Astrocyte of the spinal cord (primary cell): Measurements from ENCODE around the gene RUNX1.

Experiments used
- DNase-seq: peaks from one replicate; pipeline ENCODE4 v3.0.0; 2011; ENCODE audit warnings: low read depth, low spot score
- H3K4me3 ChIP-seq: 2 replicates; pipeline ENCODE4 v1.5.1; 2011; ENCODE audit warnings: low read depth, mild to moderate bottlenecking, low read length, moderate library complexity
- in situ Hi-C: cut with HindIII; loops from 2 replicates; pipeline ENCODE4 v1.10.0; 2017; ENCODE audit warnings: low sequenced_read_pairs
- TF ChIP-seq, protein P1 (sequence below): IDR thresholded peaks from 2 replicates; pipeline ENCODE4 v1.5.1; 2012; ENCODE audit warnings: low read depth, mild to moderate bottlenecking, low read length, inconsistent platforms

Gene RUNX1

DNA sequence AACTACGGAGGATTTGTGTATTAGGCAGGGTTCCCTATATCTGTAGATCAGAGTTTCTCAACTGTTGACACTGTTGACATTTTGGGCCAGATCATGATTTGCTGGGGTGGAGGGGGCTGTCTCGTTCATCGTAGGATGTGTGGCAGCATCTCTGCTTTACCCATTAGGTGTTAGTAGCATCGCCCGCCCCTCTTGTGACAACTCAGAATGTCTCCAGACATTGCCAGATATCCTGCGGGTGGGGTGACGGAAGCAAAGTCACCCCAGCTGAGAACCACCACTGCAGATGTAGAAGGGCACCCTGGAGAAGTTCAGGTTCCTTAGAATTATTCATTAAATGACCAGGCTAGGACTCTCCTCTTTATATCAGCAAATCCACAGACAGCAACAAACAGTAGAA is 254.4 kb downstream of the RUNX1 start:
- no peak overlapping the region for H3K4me3 ChIP-seq
- in situ Hi-C loops = no loop called here
- TF ChIP-seq, protein P1, sequence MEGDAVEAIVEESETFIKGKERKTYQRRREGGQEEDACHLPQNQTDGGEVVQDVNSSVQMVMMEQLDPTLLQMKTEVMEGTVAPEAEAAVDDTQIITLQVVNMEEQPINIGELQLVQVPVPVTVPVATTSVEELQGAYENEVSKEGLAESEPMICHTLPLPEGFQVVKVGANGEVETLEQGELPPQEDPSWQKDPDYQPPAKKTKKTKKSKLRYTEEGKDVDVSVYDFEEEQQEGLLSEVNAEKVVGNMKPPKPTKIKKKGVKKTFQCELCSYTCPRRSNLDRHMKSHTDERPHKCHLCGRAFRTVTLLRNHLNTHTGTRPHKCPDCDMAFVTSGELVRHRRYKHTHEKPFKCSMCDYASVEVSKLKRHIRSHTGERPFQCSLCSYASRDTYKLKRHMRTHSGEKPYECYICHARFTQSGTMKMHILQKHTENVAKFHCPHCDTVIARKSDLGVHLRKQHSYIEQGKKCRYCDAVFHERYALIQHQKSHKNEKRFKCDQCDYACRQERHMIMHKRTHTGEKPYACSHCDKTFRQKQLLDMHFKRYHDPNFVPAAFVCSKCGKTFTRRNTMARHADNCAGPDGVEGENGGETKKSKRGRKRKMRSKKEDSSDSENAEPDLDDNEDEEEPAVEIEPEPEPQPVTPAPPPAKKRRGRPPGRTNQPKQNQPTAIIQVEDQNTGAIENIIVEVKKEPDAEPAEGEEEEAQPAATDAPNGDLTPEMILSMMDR = no peak

DNA sequence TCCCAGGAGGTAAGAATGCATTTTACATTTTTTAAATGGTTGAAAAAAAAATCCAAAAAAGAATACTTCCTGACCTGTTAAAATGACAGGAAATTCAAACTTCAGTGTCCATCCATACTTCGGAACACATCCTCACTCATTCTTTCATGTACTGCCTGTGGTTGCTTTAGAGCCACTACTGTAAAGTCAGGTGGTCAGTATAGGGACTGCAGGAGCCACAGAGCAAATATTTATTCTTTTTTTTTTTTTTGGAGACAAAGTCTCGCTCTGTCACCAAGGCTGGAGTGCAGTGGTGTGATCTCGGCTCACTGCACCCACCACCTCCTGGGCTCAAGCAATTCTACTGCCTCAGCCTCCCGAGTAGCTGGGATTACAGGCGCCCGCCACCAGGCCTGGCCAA is 255.6 kb downstream of the RUNX1 start:
- in situ Hi-C loops = no loop called here
- no peak overlapping the region for H3K4me3 ChIP-seq
- TF ChIP-seq, protein P1 = no peak

More for the DNA sequence above, 254.4 kb downstream of the RUNX1 start:
- no peak for DNase-seq

DNA sequence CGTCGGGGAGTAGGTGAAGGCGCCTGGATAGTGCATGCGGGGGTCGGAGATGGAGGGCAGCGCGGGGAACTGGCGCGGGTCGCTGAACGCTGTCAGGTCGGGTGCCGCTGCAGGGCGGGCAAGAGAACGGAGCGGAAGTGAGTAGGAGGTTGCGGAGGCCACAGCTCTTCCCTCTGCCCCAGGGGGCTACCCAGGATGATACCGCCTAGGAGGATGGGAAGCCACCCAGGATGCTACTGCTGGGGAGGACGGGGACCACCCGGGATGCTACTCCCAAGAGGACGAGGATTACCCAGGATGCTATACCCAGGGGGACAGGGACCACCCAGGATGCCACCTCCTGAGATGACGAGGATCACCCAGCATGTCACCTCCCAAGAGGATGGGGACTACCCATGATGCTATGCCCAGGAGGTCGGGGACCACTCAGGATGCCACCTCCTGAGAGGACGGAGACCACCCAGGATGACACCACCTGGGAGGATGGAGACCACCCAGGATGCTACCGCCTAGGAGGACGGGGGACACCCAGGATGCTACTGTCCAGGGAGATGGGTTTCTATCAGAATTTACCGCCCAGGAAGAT is 256.5 kb downstream of the RUNX1 start:
- TF ChIP-seq, protein P1 = no peak
- in situ Hi-C loops = no loop called here
- H3K4me3 ChIP-seq = no peak overlapping the region
- no peak for DNase-seq

More for the DNA sequence above, 255.6 kb downstream of the RUNX1 start:
- DNase-seq = no peak

DNA sequence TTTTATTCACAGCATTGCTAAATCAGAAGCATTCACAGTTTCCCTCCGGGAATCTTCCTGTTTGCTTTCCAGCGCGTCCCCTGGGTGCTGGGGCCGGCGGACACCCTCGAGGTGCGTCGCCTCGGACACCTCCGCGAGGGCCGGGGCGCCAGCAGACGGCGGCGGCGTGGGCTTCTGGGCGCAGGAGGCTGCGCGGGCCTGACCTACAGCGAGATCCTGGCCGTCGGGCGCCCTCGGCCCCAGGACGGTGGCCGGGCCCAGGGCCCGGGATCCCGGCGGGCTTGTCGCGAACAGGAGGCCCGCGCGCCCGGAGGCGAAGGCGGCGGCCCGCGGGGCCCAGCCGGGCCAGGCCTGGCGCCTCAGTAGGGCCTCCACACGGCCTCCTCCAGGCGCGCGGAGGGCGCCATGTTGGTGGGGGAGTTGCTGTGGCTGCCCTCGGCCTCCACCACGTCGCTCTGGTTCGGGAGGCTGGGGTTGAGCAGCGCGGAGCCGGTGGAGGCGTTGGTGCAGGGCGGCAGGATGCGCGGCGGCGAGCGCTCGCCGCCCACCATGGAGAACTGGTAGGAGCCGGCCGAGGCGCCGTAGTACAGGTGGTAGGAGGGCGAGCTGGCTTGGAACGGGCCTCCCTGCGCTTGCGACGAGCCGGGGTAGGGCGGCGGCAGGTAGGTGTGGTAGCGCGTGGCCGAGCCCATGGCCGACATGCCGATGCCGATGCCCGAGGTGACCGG is 257.2 kb downstream of the RUNX1 start:
- in situ Hi-C loops = no loop called here
- H3K4me3 ChIP-seq = no peak overlapping the region
- DNase-seq = no peak
- TF ChIP-seq, protein P1 = no peak

DNA sequence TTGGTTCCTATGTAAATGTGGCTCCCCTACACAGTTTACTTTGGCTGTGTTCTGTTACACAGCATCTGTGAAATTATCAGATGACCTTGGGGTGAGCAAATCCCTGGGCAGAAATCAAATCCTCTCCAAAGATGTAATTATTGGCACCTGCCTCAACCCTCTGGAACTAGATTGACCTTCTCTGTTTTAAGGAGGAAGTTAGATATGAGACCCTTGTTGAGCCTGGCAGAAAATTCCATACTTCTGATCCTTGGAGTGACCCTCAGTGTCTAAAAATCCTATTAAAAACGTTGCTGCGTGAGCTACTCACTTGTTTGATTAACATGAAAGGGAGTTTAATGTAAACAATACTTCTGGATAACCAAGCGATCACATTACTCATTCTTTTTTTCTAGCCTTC is 258.3 kb downstream of the RUNX1 start:
- TF ChIP-seq, protein P1 = no peak
- DNase-seq = no peak
- in situ Hi-C loops = no loop called here

DNA sequence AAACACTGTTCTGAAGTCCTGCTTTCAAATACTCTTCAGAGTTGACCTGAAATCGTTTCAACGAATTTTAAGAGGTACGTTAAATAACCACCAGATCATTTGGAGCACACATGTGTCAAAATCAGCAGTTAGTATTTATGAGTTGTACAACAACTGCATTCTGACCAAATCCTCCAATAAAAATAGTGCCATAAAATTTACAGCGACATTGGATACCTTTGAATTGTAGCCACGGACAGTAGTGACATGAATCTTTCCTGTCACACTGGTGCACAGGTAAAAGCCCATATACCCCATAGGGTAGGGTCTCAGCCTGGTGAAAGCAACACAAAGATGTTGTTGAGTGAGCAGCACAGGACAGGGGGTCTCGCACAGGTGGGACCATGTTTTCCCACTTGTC is 258.8 kb downstream of the RUNX1 start:
- TF ChIP-seq, protein P1 = no peak
- in situ Hi-C loops = no loop called here
- no peak for DNase-seq
- no peak overlapping the region for H3K4me3 ChIP-seq

More for the DNA sequence above, 258.3 kb downstream of the RUNX1 start:
- no peak overlapping the region for H3K4me3 ChIP-seq
